Measurements from ENCODE around the gene PRSS38.
A peak's percentile ranks its signal among the peaks of the same experiment; 100 is the strongest.

PRSS38 gene

GRCh38 chr1:227793948-227794816 is 21.3 kb upstream of the PRSS38 start:
- peak; percentile 45 for DNase-seq

- no peak for DNase-seq
These were observed 20.7 kb upstream of the PRSS38 start for GRCh38 chr1:227794817-227795192.

- DNase-seq, result no peak
These were observed 19.7 kb upstream of the PRSS38 start for GRCh38 chr1:227795732-227796131.

- DNase-seq, result no peak
These were observed 19.0 kb upstream of the PRSS38 start for GRCh38 chr1:227796359-227796915.

- no peak for DNase-seq
These were observed 18.3 kb upstream of the PRSS38 start for GRCh38 chr1:227797144-227797543.

GRCh38 chr1:227797625-227798024 is 17.9 kb upstream of the PRSS38 start:
- no peak for DNase-seq

GRCh38 chr1:227798078-227798802 is 17.2 kb upstream of the PRSS38 start:
- no peak for DNase-seq

- DNase-seq, result no peak
These were observed 15.7 kb upstream of the PRSS38 start for GRCh38 chr1:227799756-227800155.

- DNase-seq, result no peak
These were observed 11.5 kb upstream of the PRSS38 start for GRCh38 chr1:227803933-227804332.

GRCh38 chr1:227805606-227806197 is 9.8 kb upstream of the PRSS38 start:
- DNase-seq, result no peak

GRCh38 chr1:227808566-227808965 is 6.9 kb upstream of the PRSS38 start:
- DNase-seq, result no peak

GRCh38 chr1:227809026-227809425 is 6.4 kb upstream of the PRSS38 start:
- no peak for DNase-seq

GRCh38 chr1:227813962-227814361 is 1.5 kb upstream of the PRSS38 start:
- DNase-seq, result no peak

GRCh38 chr1:227816750-227817446 is 1.4 kb downstream of the PRSS38 start:
- no peak for DNase-seq

GRCh38 chr1:227823537-227823936 is 8.1 kb downstream of the PRSS38 start:
- DNase-seq, result no peak

GRCh38 chr1:227824204-227824603 is 8.7 kb downstream of the PRSS38 start:
- no peak for DNase-seq

- no peak for DNase-seq
These were observed 13.3 kb downstream of the PRSS38 start for GRCh38 chr1:227828786-227829185.

- DNase-seq, result no peak
These were observed 22.7 kb downstream of the PRSS38 start for GRCh38 chr1:227838181-227838580.

- DNase-seq, result no peak
These were observed 25.6 kb downstream of the PRSS38 start for GRCh38 chr1:227841096-227841495.

- no peak for DNase-seq
These were observed 29.1 kb downstream of the PRSS38 start for GRCh38 chr1:227844320-227845146.

- DNase-seq, result no peak
These were observed 29.6 kb downstream of the PRSS38 start for GRCh38 chr1:227845147-227845458.

- no peak for DNase-seq
These were observed 30.0 kb downstream of the PRSS38 start for GRCh38 chr1:227845519-227845918.
